ENCODE data around the gene FOXP1. TPM values are rescaled to one million over a fixed set of nuclear protein-coding genes. Genes with fewer than 3 reads are reported as not detected.

The FOXP1 gene
- total RNA-seq, 1 experiment from 2014 or later, result 75.3 TPM

GRCh38 chr3:71409352-71409751, 174.2 kb downstream of the FOXP1 start:
- Histone ChIP-seq H3K4me2 (ENCODE audit: insufficient read depth, insufficient read length, low read length) (no peak overlapping the region), H4K20me1 (ENCODE audit: control insufficient read depth, insufficient read depth, insufficient read length) (no peaks in the 10 kb centered on the region), H3K27me3 (ENCODE audit: insufficient read depth, low read length) (no peaks in the 10 kb centered on the region), H3K18ac (ENCODE audit: insufficient read length, low read depth, low read length) (no peak overlapping the region), H3K23me2 (ENCODE audit: insufficient read length, low read depth, low read length, poor library complexity, severe bottlenecking) (no peaks in the 10 kb centered on the region), H3K14ac (ENCODE audit: insufficient read depth, low read length) (no peak overlapping the region), H3K79me2 (ENCODE audit: insufficient read depth, low read length) (no peaks in the 10 kb centered on the region), H2BK5ac (ENCODE audit: insufficient read length, low read length) (no peak overlapping the region), H3K23ac (ENCODE audit: insufficient read length, low read depth, low read length) (no peak overlapping the region), H3K56ac (ENCODE audit: insufficient read length, low read depth, low read length) (no peak overlapping the region), H4K8ac (replicated peaks; ENCODE audit: insufficient read length, low read depth, low read length) (no peak overlapping the region), H3T11ph (ENCODE audit: low read length) (no peak overlapping the region), H2BK12ac (ENCODE audit: insufficient read length, low read depth, low read length) (no peak overlapping the region), H3K4ac (ENCODE audit: low read depth, low read length) (no peak overlapping the region), H3K9ac (ENCODE audit: extremely low read depth, insufficient read length, low read length) (no peak overlapping the region), H3K27ac (ENCODE audit: insufficient read length, low read depth, low read length) (no peak overlapping the region), H4K5ac (ENCODE audit: insufficient read length, low read depth, low read length) (no peak overlapping the region), H2AK5ac (ENCODE audit: insufficient read length, low read length) (no peak overlapping the region), H2AFZ (ENCODE audit: low read length) (no peak overlapping the region), H2BK15ac (ENCODE audit: low read depth, low read length) (no peak overlapping the region), H2BK20ac (ENCODE audit: low read depth, low read length, poor library complexity, severe bottlenecking) (no peak overlapping the region), H4K91ac (ENCODE audit: insufficient read length, low read depth, low read length) (no peak overlapping the region), H3K9me3 (ENCODE audit: control insufficient read depth, low read depth, low read length) (no peaks in the 10 kb centered on the region), H3K79me1 (ENCODE audit: insufficient read depth, low read depth, low read length, poor library complexity, severe bottlenecking) (no peaks in the 10 kb centered on the region), H3K4me1 (ENCODE audit: insufficient read depth, low read length) (no peaks in the 10 kb centered on the region; the same call in 1 of the 2 replicates), H2BK120ac (ENCODE audit: low read depth, low read length, poor library complexity, severe bottlenecking) (no peak overlapping the region)
- H3K9me3 Mint-ChIP-seq, result no peaks in the 10 kb centered on the region
- H3K4me1 Mint-ChIP-seq, result peaks cover 16 to 21% of the 10 kb centered on the region in 2 experiments
- H3K4me3 Mint-ChIP-seq, result no peak overlapping the region
- no CpG with 5 or more reads among the region's 1 CpG for whole genome bisulfite sequencing (ENCODE audit: extremely low coverage, insufficient read length, low lambda C conversion rate)
- no peak for TF ChIP-seq CTCF (conservative IDR thresholded peaks at IDR 0.05)
- no peak overlapping the region for H3K27ac Mint-ChIP-seq
- DNase-seq, result no peak
- no peaks in the 10 kb centered on the region for H3K36me3 Mint-ChIP-seq (ENCODE audit: insufficient read depth in 1 of 3, low read depth in 3 of 3)
- H3K27me3 Mint-ChIP-seq (ENCODE audit: low read depth), result no peaks in the 10 kb centered on the region

All from H9 (cell line).